H9 (cell line): ENCODE data around the gene PACSIN3. TPM values are rescaled to one million over a fixed set of nuclear protein-coding genes. Genes with fewer than 3 reads are reported as not detected.

Source experiments
- DNase-seq: peaks from one replicate; pipeline ENCODE4 v3.0.0-alpha.2; 2017
- H2AFZ ChIP-seq: one replicate; pipeline ENCODE4 v1.6.1; 2013; ENCODE audit warnings: mild to moderate bottlenecking, low read length, control low read depth, moderate library complexity
- H2AK5ac ChIP-seq: 2 replicates; pipeline ENCODE4 v1.6.1; 2013; ENCODE audit warnings: low read length, control low read depth, mixed read lengths; ENCODE audit not compliant: insufficient read length
- H2BK120ac ChIP-seq: one replicate; pipeline ENCODE4 v1.6.1; 2013; ENCODE audit warnings: low read depth, mild to moderate bottlenecking, low read length, control low read depth, inconsistent platforms; ENCODE audit not compliant: poor library complexity, severe bottlenecking
- H2BK12ac ChIP-seq: 2 replicates; pipeline ENCODE4 v1.6.1; 2013; ENCODE audit warnings: low read length, control low read depth, mixed read lengths, low read depth; ENCODE audit not compliant: insufficient read length
- H2BK15ac ChIP-seq: 2 replicates; pipeline ENCODE4 v1.6.1; 2013; ENCODE audit warnings: low read depth, low read length, control low read depth
- H2BK20ac ChIP-seq: one replicate; pipeline ENCODE4 v1.6.1; 2013; ENCODE audit warnings: low read depth, mild to moderate bottlenecking, low read length, control low read depth, inconsistent platforms; ENCODE audit not compliant: poor library complexity, severe bottlenecking
- H2BK5ac ChIP-seq: 2 replicates; pipeline ENCODE4 v1.6.1; 2013; ENCODE audit warnings: low read length, control low read depth, mixed read lengths; ENCODE audit not compliant: insufficient read length
- H3K14ac ChIP-seq: 2 replicates; pipeline ENCODE4 v1.6.1; 2013; ENCODE audit warnings: low read length, control low read depth; ENCODE audit not compliant: insufficient read depth
- H3K18ac ChIP-seq: 2 replicates; pipeline ENCODE4 v1.6.1; 2013; ENCODE audit warnings: low read depth, mild to moderate bottlenecking, mixed read lengths, low read length, control low read depth; ENCODE audit not compliant: insufficient read length
- H3K23ac ChIP-seq: 2 replicates; pipeline ENCODE4 v1.6.1; 2013; ENCODE audit warnings: low read length, control low read depth, mixed read lengths, low read depth; ENCODE audit not compliant: insufficient read length
- H3K23me2 ChIP-seq: 2 replicates; pipeline ENCODE4 v1.6.1; 2013; ENCODE audit warnings: low read depth, mild to moderate bottlenecking, mixed read lengths, low read length, control low read depth; ENCODE audit not compliant: insufficient read length, poor library complexity, severe bottlenecking
- H3K27ac ChIP-seq: 2 replicates; pipeline ENCODE4 v1.5.1; 2013; ENCODE audit warnings: low read length, control low read depth, mixed read lengths, low read depth; ENCODE audit not compliant: insufficient read length
- H3K27me3 ChIP-seq: 2 replicates; pipeline ENCODE4 v1.6.1; 2013; ENCODE audit warnings: low read length, control low read depth, inconsistent platforms; ENCODE audit not compliant: insufficient read depth
- H3K4ac ChIP-seq: 2 replicates; pipeline ENCODE4 v1.6.1; 2013; ENCODE audit warnings: low read depth, mild to moderate bottlenecking, control low read depth, inconsistent platforms, low read length, moderate library complexity
- H3K4me1 ChIP-seq: 2 replicates; pipeline ENCODE4 v1.6.1; 2013; ENCODE audit warnings: low read length, control low read depth, inconsistent platforms; ENCODE audit not compliant: insufficient read depth
- H3K4me2 ChIP-seq: 2 replicates; pipeline ENCODE4 v1.6.1; 2013; ENCODE audit warnings: low read length, control low read depth, mixed read lengths; ENCODE audit not compliant: insufficient read length, insufficient read depth
- H3K56ac ChIP-seq: 2 replicates; pipeline ENCODE4 v1.6.1; 2013; ENCODE audit warnings: low read depth, mild to moderate bottlenecking, mixed read lengths, low read length, control low read depth; ENCODE audit not compliant: insufficient read length
- H3K79me1 ChIP-seq: 2 replicates; pipeline ENCODE4 v1.6.1; 2013; ENCODE audit warnings: low read depth, mild to moderate bottlenecking, moderate library complexity, low read length, control low read depth, inconsistent platforms; ENCODE audit not compliant: insufficient read depth, poor library complexity, severe bottlenecking
- H3K79me2 ChIP-seq: 2 replicates; pipeline ENCODE4 v1.6.1; 2013; ENCODE audit warnings: low read length, control low read depth, inconsistent platforms; ENCODE audit not compliant: insufficient read depth
- H3K9ac ChIP-seq: 2 replicates; pipeline ENCODE4 v1.6.1; 2013; ENCODE audit warnings: low read length, control low read depth, mixed read lengths; ENCODE audit not compliant: insufficient read length; ENCODE audit errors: extremely low read depth
- H3K9me3 ChIP-seq: one replicate; pipeline ENCODE4 v1.6.1; 2013; ENCODE audit warnings: low read depth, low read length, inconsistent platforms; ENCODE audit not compliant: control insufficient read depth
- H3T11ph ChIP-seq: one replicate; pipeline ENCODE4 v1.6.1; 2013; ENCODE audit warnings: mild to moderate bottlenecking, low read length, control low read depth, inconsistent platforms
- H4K20me1 ChIP-seq: one replicate; pipeline ENCODE4 v1.6.1; 2013; ENCODE audit not compliant: control insufficient read depth, insufficient read length, insufficient read depth
- H4K5ac ChIP-seq: 2 replicates; pipeline ENCODE4 v1.6.1; 2013; ENCODE audit warnings: low read depth, mild to moderate bottlenecking, mixed read lengths, low read length, control low read depth; ENCODE audit not compliant: insufficient read length
- H4K8ac ChIP-seq: replicated peaks from 2 replicates; pipeline ENCODE4 v1.6.1; 2013; ENCODE audit warnings: low read length, control low read depth, mixed read lengths, low read depth; ENCODE audit not compliant: insufficient read length
- H4K91ac ChIP-seq: 2 replicates; pipeline ENCODE4 v1.6.1; 2013; ENCODE audit warnings: low read depth, mild to moderate bottlenecking, moderate library complexity, mixed read lengths, low read length, control low read depth; ENCODE audit not compliant: insufficient read length
- H3K27ac Mint-ChIP-seq, 3 experiments: 2 replicates in 2 of 3; 3 replicates in 1 of 3; pipeline ENCODE4 v1.8.0; 2020 to 2021; ENCODE audit warnings: mixed read lengths in 3 of 3, mild to moderate bottlenecking in 1 of 3, moderate library complexity in 1 of 3
- H3K27me3 Mint-ChIP-seq: 2 replicates; pipeline ENCODE4 v1.8.0; 2021; ENCODE audit warnings: low read depth, mild to moderate bottlenecking, moderate library complexity, mixed read lengths
- H3K36me3 Mint-ChIP-seq, 3 experiments: 2 replicates in 2 of 3; 3 replicates in 1 of 3; pipeline ENCODE4 v1.8.0; 2020 to 2021; ENCODE audit warnings: low read depth in 3 of 3, mixed read lengths in 3 of 3; ENCODE audit not compliant: insufficient read depth in 1 of 3
- H3K4me1 Mint-ChIP-seq, 2 experiments: 2 replicates each; pipeline ENCODE4 v1.8.0; 2020; ENCODE audit warnings: mixed read lengths in 2 of 2
- H3K4me3 Mint-ChIP-seq, 2 experiments: 2 replicates in 1 of 2; 3 replicates in 1 of 2; pipeline ENCODE4 v1.8.0; 2020 to 2021; ENCODE audit warnings: mild to moderate bottlenecking in 2 of 2, mixed read lengths in 2 of 2, moderate library complexity in 1 of 2
- H3K9me3 Mint-ChIP-seq, 2 experiments: 2 replicates in 1 of 2; 3 replicates in 1 of 2; pipeline ENCODE4 v1.8.0; 2020; ENCODE audit warnings: mild to moderate bottlenecking in 2 of 2, mixed read lengths in 2 of 2, moderate library complexity in 1 of 2
- CTCF ChIP-seq: fragments of 200-600 bp; sonication (generic); conservative IDR thresholded peaks from 3 replicates; pipeline ENCODE4 v1.8.0; 2021; ENCODE audit warnings: antibody characterized with exemption, mild to moderate bottlenecking
- WGBS: extraction: QIAGEN DNeasy Blood & Tissue Kit; methylation state at CpG from one replicate; pipeline ENCODE4 v1.1.7; 2013; ENCODE audit warnings: missing lambda C conversion rate, low lambda C conversion rate, mixed read lengths; ENCODE audit not compliant: insufficient read length; ENCODE audit errors: extremely low coverage; 5-methylcytosine and 5-hydroxymethylcytosine counted together
- total RNA-seq: library from RNA; stranded (reverse); gene quantifications from 2 replicates; pipeline ENCODE4 v1.2.1, GENCODE V29; 2021

Gene PACSIN3
- total RNA-seq, 1 experiment from 2014 or later = 63.0 TPM

GRCh38 chr11:47183969-47184368 is 2.3 kb downstream of the PACSIN3 start:
- Histone ChIP-seq H3K4me1 (no peaks in the 10 kb centered on the region), H3K9me3 (no peaks in the 10 kb centered on the region), H3K14ac (no peak overlapping the region), H2BK120ac (no peak overlapping the region), H3K27me3 (no peaks in the 10 kb centered on the region), H3K79me2 (no peaks in the 10 kb centered on the region), H3K4ac (no peak overlapping the region), H3K56ac (no peak overlapping the region), H3T11ph (no peak overlapping the region), H2AK5ac (no peak overlapping the region), H4K5ac (no peak overlapping the region), H2BK12ac (no peak overlapping the region), H3K27ac (no peak overlapping the region), H4K20me1 (no peaks in the 10 kb centered on the region), H2BK15ac (no peak overlapping the region), H2BK20ac (no peak overlapping the region), H3K23ac (no peak overlapping the region), H4K8ac (no peak overlapping the region), H3K18ac (no peak overlapping the region), H3K79me1 (no peaks in the 10 kb centered on the region), H2BK5ac (no peak overlapping the region), H3K23me2 (peaks cover 14% of the 10 kb centered on the region), H3K9ac (peak overlapping the region; percentile 16), H3K4me2 (no peak overlapping the region), H4K91ac (no peak overlapping the region), H2AFZ (no peak overlapping the region)
- Mint-ChIP-seq H3K27ac (peak overlapping the region in 1 of 3 experiments; percentile 85; a peak in 3 of 7 replicates), H3K9me3 (no peaks in the 10 kb centered on the region), H3K4me3 (peak overlapping the region in 1 of 2 experiments; percentile 60; a peak in 1 of 5 replicates), H3K4me1 (peaks cover 18 to 19% of the 10 kb centered on the region in 2 experiments), H3K36me3 (peaks cover 2 to 16% (median 14%) of the 10 kb centered on the region in 3 experiments; a peak in 5 of 7 replicates), H3K27me3 (peaks cover 17% of the 10 kb centered on the region)
- no peak for TF ChIP-seq CTCF
- WGBS = no CpG with 5 or more reads among the region's 7 CpGs
- no peak for DNase-seq
